Muscle of leg (tissue), 11 donors: Measurements from ENCODE around the gene KIAA1549. TPM values are rescaled to one million over a fixed set of nuclear protein-coding genes. Genes with fewer than 3 reads are reported as not detected.

Experiments used
- DNase-seq: peaks from one replicate; pipeline ENCODE4 v3.0.0; 2013
- H3K27ac ChIP-seq: one replicate; pipeline ENCODE4 v1.5.1; 2013; ENCODE audit warnings: mild to moderate bottlenecking, low read length, control low read depth
- H3K27me3 ChIP-seq: one replicate; pipeline ENCODE4 v1.6.1; 2013; ENCODE audit warnings: low read length; ENCODE audit not compliant: control insufficient read depth, insufficient read depth
- H3K36me3 ChIP-seq: one replicate; pipeline ENCODE4 v1.6.1; 2013; ENCODE audit warnings: low read length; ENCODE audit not compliant: control insufficient read depth, insufficient read depth
- H3K4me1 ChIP-seq: one replicate; pipeline ENCODE4 v1.6.1; 2013; ENCODE audit warnings: low read length; ENCODE audit not compliant: control insufficient read depth, insufficient read depth
- H3K4me3 ChIP-seq: one replicate; pipeline ENCODE4 v1.5.1; 2013; ENCODE audit warnings: low read length, control low read depth
- H3K9me3 ChIP-seq: replicated peaks from 2 replicates; pipeline ENCODE4 v1.6.1; 2013; ENCODE audit warnings: low read depth, low read length; ENCODE audit not compliant: control insufficient read depth
- WGBS: methylation state at CpG from one replicate; pipeline ENCODE4 v1.1.5; 2013; ENCODE audit warnings: missing lambda C conversion rate; ENCODE audit not compliant: insufficient coverage; 5-methylcytosine and 5-hydroxymethylcytosine counted together
- polyA plus RNA-seq, 8 donors: library from polyadenylated mRNA; unstranded; fragments of 120-200 nt; gene quantifications; one replicate each; pipeline versions ENCODE4 v1.2.1 to v1.2.3, GENCODE V29; 2013; ENCODE audit warnings: inconsistent platforms in 1 of 8, low replicate concordance in 1 of 8; ENCODE audit not compliant: insufficient read length in 8 of 8, insufficient read depth in 1 of 8
- total RNA-seq: library from RNA; stranded (reverse); fragments of 120-200 nt; gene quantifications from one replicate; pipeline ENCODE4 v1.2.4, GENCODE V29; 2013

KIAA1549 gene
- total and polyA plus RNA-seq, 9 donors = 4.1 to 12.0 (median 11.4) TPM

GRCh38 chr7:138866353-138866752 lies 114.8 kb downstream of the KIAA1549 start:
- Histone ChIP-seq H3K4me1 (no peaks in the 10 kb centered on the region), H3K27me3 (no peaks in the 10 kb centered on the region), H3K4me3 (no peak overlapping the region), H3K36me3 (peaks cover 50% of the 10 kb centered on the region), H3K27ac (no peak overlapping the region), H3K9me3 (no peaks in the 10 kb centered on the region)
- DNase-seq = no peak
- 86% methylated on average over 1 of the region's 9 CpGs for WGBS

GRCh38 chr7:138865843-138866242 lies 115.3 kb downstream of the KIAA1549 start:
- Histone ChIP-seq H3K4me1 (no peaks in the 10 kb centered on the region), H3K9me3 (no peaks in the 10 kb centered on the region), H3K4me3 (no peak overlapping the region), H3K27ac (no peak overlapping the region), H3K27me3 (no peaks in the 10 kb centered on the region), H3K36me3 (peaks cover 51% of the 10 kb centered on the region)
- 66% methylated on average over 3 of the region's 4 CpGs for WGBS
- no peak for DNase-seq

- Histone ChIP-seq H3K36me3 (peaks cover 47% of the 10 kb centered on the region), H3K4me1 (no peaks in the 10 kb centered on the region), H3K4me3 (no peak overlapping the region), H3K27ac (no peak overlapping the region), H3K27me3 (no peaks in the 10 kb centered on the region), H3K9me3 (no peaks in the 10 kb centered on the region)
- no CpG with 5 or more reads among the region's 3 CpGs for WGBS
- no peak for DNase-seq
Observed at GRCh38 chr7:138864667-138865066, 116.5 kb downstream of the KIAA1549 start.

GRCh38 chr7:138863931-138864330 lies 117.3 kb downstream of the KIAA1549 start:
- no peak for DNase-seq
- no peaks in the 10 kb centered on the region for H3K4me1 ChIP-seq
- peaks cover 45% of the 10 kb centered on the region for H3K36me3 ChIP-seq
- no peak overlapping the region for H3K27ac ChIP-seq
- no peaks in the 10 kb centered on the region for H3K27me3 ChIP-seq
- WGBS = 90% methylated on average over 9 of the region's 9 CpGs
- no peaks in the 10 kb centered on the region for H3K9me3 ChIP-seq
- H3K4me3 ChIP-seq = no peak overlapping the region

GRCh38 chr7:138861051-138861450 lies 120.1 kb downstream of the KIAA1549 start:
- Histone ChIP-seq H3K4me3 (no peak overlapping the region), H3K27ac (no peak overlapping the region), H3K4me1 (no peaks in the 10 kb centered on the region), H3K36me3 (peaks cover 21% of the 10 kb centered on the region), H3K27me3 (no peaks in the 10 kb centered on the region), H3K9me3 (peaks cover 3% of the 10 kb centered on the region)
- no peak for DNase-seq
- WGBS = 96% methylated on average over 16 of the region's 16 CpGs

GRCh38 chr7:138857728-138858127 lies 123.5 kb downstream of the KIAA1549 start:
- Histone ChIP-seq H3K27ac (no peak overlapping the region), H3K9me3 (peaks cover 3% of the 10 kb centered on the region)
- DNase-seq = no peak

GRCh38 chr7:138854115-138854645 lies 127.0 kb downstream of the KIAA1549 start:
- no peak for DNase-seq
- no peaks in the 10 kb centered on the region for H3K4me1 ChIP-seq
- no peak overlapping the region for H3K4me3 ChIP-seq
- peaks cover 3% of the 10 kb centered on the region for H3K9me3 ChIP-seq
- peaks cover 9% of the 10 kb centered on the region for H3K36me3 ChIP-seq
- WGBS = 83% methylated on average over 1 of the region's 5 CpGs
- H3K27ac ChIP-seq = no peak overlapping the region
- H3K27me3 ChIP-seq = no peaks in the 10 kb centered on the region

More at GRCh38 chr7:138857728-138858127, 123.5 kb downstream of the KIAA1549 start:
- Histone ChIP-seq H3K27me3 (no peaks in the 10 kb centered on the region), H3K36me3 (peaks cover 14% of the 10 kb centered on the region), H3K4me3 (no peak overlapping the region), H3K4me1 (no peaks in the 10 kb centered on the region)

- Histone ChIP-seq H3K4me3 (no peak overlapping the region), H3K4me1 (no peaks in the 10 kb centered on the region), H3K9me3 (peaks cover 3% of the 10 kb centered on the region), H3K36me3 (peaks cover 9% of the 10 kb centered on the region), H3K27ac (no peak overlapping the region), H3K27me3 (no peaks in the 10 kb centered on the region)
- DNase-seq = no peak
- no CpG with 5 or more reads among the region's 3 CpGs for WGBS
Observed at GRCh38 chr7:138853448-138853847, 127.7 kb downstream of the KIAA1549 start.

GRCh38 chr7:138852469-138852868 lies 128.7 kb downstream of the KIAA1549 start:
- no peak overlapping the region for H3K27ac ChIP-seq
- no peaks in the 10 kb centered on the region for H3K9me3 ChIP-seq
- H3K4me1 ChIP-seq = no peaks in the 10 kb centered on the region
- H3K4me3 ChIP-seq = no peak overlapping the region
- DNase-seq = no peak
- no peaks in the 10 kb centered on the region for H3K27me3 ChIP-seq
- 70% methylated on average over 5 of the region's 5 CpGs for WGBS
- H3K36me3 ChIP-seq = peaks cover 9% of the 10 kb centered on the region

- Histone ChIP-seq H3K4me3 (no peak overlapping the region), H3K27ac (no peak overlapping the region), H3K27me3 (no peaks in the 10 kb centered on the region), H3K36me3 (peaks cover 6% of the 10 kb centered on the region), H3K9me3 (no peaks in the 10 kb centered on the region), H3K4me1 (no peaks in the 10 kb centered on the region)
- DNase-seq = no peak
- WGBS = 100% methylated on average over 1 of the region's 5 CpGs
Observed at GRCh38 chr7:138849701-138850100, 131.5 kb downstream of the KIAA1549 start.
